Midbrain (tissue), 1 donor: ENCODE results near the gene DVL2.
A peak's percentile ranks its signal among the peaks of the same experiment; 100 is the strongest.

Experiments used
- DNase-seq: peaks from one replicate; lab custom pipeline; 2025; lab: John Stamatoyannopoulos, UW

The DVL2 gene

GRCh38 chr17:7237761-7238419 lies 3.6 kb upstream of the DVL2 start:
- peak; percentile 75 for DNase-seq

- DNase-seq, result no peak
Observed at GRCh38 chr17:7237266-7237760, 3.0 kb upstream of the DVL2 start.

GRCh38 chr17:7236808-7237207 lies 2.5 kb upstream of the DVL2 start:
- DNase-seq, result no peak

GRCh38 chr17:7235693-7236665 lies 1.7 kb upstream of the DVL2 start:
- no peak for DNase-seq

- DNase-seq, result no peak
Observed at GRCh38 chr17:7233701-7234082, 625 bp downstream of the DVL2 start.

GRCh38 chr17:7232114-7232513 lies 2.2 kb downstream of the DVL2 start:
- DNase-seq, result no peak

GRCh38 chr17:7229504-7229903 lies 4.8 kb downstream of the DVL2 start:
- DNase-seq, result no peak

GRCh38 chr17:7228920-7229319 lies 5.4 kb downstream of the DVL2 start:
- no peak for DNase-seq

GRCh38 chr17:7226721-7227710 lies 7.3 kb downstream of the DVL2 start:
- no peak for DNase-seq

GRCh38 chr17:7225711-7226331 lies 8.5 kb downstream of the DVL2 start:
- DNase-seq, result no peak

GRCh38 chr17:7224661-7225111 lies 9.6 kb downstream of the DVL2 start:
- no peak for DNase-seq

GRCh38 chr17:7224110-7224509 lies 10.2 kb downstream of the DVL2 start:
- no peak for DNase-seq

GRCh38 chr17:7223375-7223774 lies 10.9 kb downstream of the DVL2 start:
- no peak for DNase-seq

- no peak for DNase-seq
Observed at GRCh38 chr17:7222972-7223292, 11.4 kb downstream of the DVL2 start.

- DNase-seq, result no peak
Observed at GRCh38 chr17:7222093-7222971, 12.0 kb downstream of the DVL2 start.

GRCh38 chr17:7221278-7222092 lies 12.8 kb downstream of the DVL2 start:
- no peak for DNase-seq

GRCh38 chr17:7220593-7221277 lies 13.6 kb downstream of the DVL2 start:
- no peak for DNase-seq

- peak; percentile 89 for DNase-seq
Observed at GRCh38 chr17:7219812-7220592, 14.3 kb downstream of the DVL2 start, which contains the start of the genes ACADVL and DLG4. ACADVL (plus strand) TSS chr17:7219938; CDS start chr17:7219985, 47 bp downstream. DLG4 (minus strand) TSS chr17:7219836.
